GOT3 (cell line): ENCODE results near the gene UGT2B10.

Source experiments
- DNase-seq: peaks from one replicate; lab custom pipeline; 2025; ENCODE audit warnings: mixed read lengths; lab: John Stamatoyannopoulos, UW

Gene UGT2B10

DNA sequence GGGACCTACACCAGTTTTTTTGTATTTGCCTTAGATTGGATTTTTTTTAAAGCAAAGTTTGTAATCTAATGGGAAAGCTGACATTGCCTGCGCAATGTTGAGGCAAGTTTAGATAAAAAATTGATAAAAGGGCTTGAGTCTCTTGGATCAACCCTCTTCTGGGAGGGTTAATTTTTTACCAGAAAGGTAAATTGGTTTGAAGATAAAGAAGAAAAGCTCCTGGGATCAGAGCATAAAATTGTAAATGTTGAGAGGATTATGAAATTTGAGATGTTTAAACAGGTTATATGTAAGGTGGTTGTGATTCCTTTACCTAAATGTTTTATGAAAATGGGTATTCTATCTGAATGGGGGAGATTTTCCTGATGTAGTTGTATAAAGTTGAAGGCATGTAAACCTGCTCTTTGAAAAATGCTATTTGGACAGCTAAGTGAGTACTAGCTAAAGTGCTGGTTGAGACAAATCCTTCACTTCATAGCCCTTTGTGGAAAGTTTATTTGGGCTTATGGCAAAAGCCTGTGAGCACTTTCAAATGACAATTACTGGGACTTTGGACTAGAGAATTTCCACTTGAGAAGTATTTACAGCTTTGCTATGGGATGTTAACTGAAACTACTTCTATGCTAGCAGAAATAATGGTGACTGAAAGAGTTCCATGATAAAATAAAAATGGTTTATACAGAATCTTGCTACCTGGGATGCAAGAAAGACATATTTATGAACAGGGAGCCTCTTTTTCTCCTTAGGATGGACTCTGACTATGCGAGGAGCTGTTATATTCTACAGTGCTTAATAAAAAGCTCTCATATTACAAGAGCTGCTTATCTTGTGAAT, 56.2 kb downstream of the UGT2B10 start:
- no peak for DNase-seq

DNA sequence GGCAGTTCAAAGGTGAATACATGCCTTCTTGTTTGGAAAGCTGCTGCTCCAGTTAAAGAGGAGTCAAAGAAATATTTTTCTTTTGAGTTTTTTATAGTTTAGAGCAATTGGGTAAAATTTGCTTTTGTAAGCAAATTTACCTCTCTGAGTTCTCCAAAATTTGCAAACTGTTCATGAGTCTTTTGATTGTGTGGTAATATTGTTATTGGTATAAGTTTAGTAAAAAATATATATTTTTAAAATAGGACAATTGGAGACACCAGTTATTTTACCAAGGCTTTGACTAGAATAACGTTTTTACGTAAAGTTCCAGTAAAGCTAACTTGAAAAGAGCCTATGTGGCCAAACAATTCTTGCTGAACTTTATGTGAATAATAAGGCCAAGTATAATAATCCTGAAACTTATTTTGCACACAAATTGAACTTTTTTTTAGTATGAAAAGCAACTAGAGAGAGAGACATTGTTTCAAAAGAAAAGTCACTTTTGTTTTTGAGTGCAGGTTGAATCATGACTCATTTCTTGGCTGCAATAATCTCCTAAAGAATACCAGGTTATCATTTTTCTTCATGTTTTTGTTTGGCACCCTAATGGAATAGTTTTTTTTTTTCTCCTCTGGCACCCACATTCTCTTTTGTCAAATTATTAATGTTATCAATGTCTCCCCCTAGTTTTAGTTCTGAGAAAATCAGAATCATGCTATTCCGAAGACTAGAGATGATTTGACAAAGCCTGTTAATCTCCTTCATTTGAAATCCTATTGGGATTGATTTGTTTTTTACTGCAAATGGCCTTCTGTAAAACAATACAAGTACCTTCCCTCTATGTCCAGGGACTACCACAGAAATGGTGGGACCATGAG, 57.1 kb downstream of the UGT2B10 start:
- DNase-seq = no peak

DNA sequence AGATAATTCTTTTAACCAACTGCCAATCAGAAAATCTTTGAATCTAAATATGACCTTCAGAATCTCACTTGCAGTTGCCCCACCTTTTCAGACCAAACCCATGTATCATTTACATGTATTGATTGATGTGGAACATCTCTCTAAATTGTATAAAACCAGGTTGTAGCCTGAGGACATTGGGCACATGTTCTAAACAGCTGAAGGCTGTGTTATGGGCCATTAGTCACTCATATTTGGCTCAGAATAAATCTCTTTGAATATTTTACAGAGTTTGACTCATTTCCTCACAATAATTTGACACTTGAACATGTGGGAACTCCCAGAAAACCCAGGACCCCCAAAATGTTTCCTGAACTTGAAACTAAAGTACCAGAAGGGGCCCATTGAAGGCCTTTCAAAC, 58.7 kb downstream of the UGT2B10 start:
- no peak for DNase-seq

DNA sequence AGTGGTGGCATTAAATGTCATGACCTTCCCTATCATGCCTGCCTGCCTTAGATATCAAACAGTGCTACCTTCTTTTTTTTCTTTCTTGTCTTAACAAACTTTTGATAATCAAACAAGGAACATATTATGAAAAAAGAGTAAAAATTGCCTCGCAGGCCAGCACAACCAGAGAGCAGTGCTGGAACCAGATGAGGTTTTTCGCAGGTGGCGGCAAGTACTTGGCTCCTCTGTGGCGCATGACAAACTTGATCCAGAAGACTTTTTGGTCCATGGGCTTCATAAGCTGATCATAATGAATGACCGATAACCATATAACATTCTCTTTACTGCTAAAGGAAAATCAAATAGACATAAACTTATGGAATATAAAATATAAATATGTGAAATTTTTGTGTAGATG, 61.8 kb downstream of the UGT2B10 start:
- no peak for DNase-seq

DNA sequence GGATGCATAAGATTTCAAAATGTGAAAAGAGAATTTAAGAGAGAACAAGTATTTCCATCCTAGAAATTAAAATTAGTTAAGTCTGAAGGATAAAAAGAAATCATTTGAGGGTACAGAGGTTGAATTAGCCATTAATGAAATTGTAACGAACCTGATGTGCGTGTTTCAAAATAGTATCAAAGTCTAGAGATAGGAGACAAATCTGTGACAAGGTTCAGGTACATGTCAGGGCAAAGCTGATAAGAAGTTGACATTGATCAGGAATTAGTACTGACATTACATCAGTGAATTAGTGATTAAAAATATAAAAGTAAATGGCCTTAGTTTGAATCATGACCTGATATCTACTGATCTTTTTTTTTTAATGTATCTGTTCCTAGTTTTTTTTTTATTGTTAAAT, 62.3 kb downstream of the UGT2B10 start:
- no peak for DNase-seq
